Sigmoid colon (tissue), 4 donors: ENCODE results near the gene CLCN2.

Experiments
- POLR2AphosphoS5 ChIP-seq, 4 donors: sonication (generic); formaldehyde crosslinking; IDR thresholded peaks; one replicate each; pipeline ENCODE4 v1.6.1; 2017; ENCODE audit warnings: antibody characterized with exemption in 4 of 4
- TF ChIP-seq, protein P1 (sequence below), 4 experiments: fragments of 450-650 bp in 3 of 4; fragments of 200-600 bp in 1 of 4; IDR thresholded peaks; one replicate each; pipeline ENCODE4 v1.5.1; 2016 to 2019; ENCODE audit warnings: antibody characterized with exemption in 4 of 4, mild to moderate bottlenecking in 3 of 4, moderate library complexity in 2 of 4

- TF ChIP-seq POLR2AphosphoS5 (IDR thresholded peaks at IDR 0.05), result no peak
- TF ChIP-seq, protein P1, sequence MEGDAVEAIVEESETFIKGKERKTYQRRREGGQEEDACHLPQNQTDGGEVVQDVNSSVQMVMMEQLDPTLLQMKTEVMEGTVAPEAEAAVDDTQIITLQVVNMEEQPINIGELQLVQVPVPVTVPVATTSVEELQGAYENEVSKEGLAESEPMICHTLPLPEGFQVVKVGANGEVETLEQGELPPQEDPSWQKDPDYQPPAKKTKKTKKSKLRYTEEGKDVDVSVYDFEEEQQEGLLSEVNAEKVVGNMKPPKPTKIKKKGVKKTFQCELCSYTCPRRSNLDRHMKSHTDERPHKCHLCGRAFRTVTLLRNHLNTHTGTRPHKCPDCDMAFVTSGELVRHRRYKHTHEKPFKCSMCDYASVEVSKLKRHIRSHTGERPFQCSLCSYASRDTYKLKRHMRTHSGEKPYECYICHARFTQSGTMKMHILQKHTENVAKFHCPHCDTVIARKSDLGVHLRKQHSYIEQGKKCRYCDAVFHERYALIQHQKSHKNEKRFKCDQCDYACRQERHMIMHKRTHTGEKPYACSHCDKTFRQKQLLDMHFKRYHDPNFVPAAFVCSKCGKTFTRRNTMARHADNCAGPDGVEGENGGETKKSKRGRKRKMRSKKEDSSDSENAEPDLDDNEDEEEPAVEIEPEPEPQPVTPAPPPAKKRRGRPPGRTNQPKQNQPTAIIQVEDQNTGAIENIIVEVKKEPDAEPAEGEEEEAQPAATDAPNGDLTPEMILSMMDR (IDR thresholded peaks at IDR 0.05), result no peak
Measured at GRCh38 chr3:184388936-184389230, 27.5 kb upstream of the CLCN2 start.
